COLO668 (cell line): ENCODE results near the gene NYAP1.
"Not testable (repeated sequence)": the region's sequence is repeated elsewhere in the genome, so short reads cannot be mapped to it uniquely, and the experiment has no call there.

Experiments used
- DNase-seq: peaks from one replicate; lab custom pipeline; 2025; ENCODE audit not compliant: unreplicated experiment; lab: John Stamatoyannopoulos, UW

NYAP1 gene

DNA sequence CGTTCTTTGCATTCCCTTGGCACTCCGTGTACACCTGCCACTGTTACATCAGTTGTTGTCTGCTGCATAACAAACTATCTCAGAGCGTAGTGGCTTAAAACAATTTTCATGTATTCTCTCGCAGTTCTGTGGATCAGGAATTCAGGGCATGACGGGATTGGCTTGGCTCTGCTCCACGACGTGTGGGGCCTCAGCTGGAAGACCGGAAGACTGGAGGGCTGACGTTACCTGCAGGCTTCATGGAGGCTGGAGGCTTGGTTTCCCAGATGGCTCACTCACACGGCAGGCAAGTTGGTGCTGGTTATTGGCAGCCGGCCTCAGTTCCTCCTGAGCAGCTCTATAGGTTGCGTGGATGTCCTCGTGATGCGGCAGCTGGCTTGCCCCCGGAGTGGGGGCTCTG is 25.5 kb downstream of the NYAP1 start:
- no peak for DNase-seq

GRCh38 chr7:100510437-100511239 is 26.9 kb downstream of the NYAP1 start:
- no peak for DNase-seq

DNA sequence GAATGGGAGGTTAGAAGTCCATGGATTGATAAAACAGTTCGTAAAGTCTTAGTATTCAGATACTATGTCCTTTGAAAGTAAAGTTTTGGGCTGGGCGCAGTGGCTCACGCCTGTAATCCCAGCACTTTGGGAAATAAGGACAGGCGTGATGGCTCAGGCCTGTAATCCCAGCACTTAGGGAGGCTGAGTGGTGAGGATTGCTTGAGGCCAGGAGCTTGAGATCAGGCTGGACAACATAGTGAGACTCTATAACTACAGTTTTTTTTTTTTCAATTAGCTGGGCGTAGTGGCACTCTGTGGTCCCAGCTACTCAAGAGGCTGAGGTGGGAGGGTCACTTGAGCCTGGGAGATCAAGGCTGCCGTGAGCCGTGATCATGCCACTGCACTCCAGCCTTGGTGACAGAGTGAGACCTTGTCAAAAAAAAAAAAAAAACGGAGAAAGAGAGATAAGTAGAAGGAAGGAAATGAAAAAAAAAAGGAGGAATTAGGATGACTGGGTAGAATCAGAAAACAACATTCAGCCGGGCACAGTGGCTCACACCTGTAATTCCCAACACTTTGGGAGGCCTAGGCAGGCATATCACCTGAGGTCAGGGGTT is 29.6 kb downstream of the NYAP1 start:
- no peak for DNase-seq

DNA sequence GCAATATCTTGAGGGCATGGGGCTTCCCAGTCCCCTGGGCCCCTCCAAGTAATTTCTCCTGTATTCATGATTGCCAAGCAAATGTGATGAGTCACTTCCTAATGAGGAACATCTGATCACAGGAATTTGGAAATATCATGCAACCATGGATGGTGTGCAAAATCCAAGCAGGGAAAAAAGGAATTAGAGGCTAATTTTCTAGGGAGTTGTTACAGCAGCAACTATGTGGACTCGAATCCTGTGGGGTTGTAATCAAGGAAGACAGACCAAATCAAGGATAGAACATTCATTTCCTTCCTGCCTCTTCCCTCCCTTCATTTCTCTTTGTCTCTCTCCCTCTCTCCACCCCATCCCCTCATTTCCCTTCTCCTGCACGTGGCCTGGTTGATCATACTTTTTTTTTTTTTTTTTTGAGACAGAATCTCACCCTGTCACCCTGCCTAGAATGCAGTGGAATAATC is 31.4 kb downstream of the NYAP1 start:
- no peak for DNase-seq

DNA sequence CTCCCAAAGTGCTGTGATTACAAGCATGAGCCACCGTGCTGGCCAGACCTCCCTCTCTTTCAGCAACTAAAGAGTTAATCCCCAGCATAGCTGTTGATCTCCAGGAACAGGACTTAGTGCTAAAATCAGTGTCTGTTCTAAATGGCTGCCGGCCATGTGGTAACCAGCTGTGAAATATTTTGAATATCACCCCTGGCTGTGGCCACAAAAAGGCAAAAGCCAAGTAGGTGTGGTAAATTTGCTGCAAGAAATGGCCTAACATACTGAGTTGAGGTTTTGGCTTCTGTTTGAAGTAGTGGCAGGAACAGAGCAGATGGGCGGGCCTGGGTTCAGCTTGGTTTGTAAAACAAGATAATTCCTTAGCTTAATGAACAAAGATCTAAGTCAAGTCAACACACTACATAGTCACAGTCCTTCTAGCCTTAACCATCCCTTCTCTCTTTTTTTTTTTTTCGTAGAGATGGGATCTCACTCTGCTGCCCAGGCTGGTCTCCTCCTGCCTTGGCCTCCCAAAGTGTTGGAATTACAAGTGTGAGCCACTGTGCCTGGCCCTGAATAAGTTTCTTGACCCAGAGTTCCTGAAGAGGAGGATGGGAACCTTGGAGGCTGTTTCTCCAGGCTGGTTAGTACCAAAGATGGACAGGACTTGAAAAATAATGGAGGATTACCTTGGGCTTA is 32.5 kb downstream of the NYAP1 start:
- DNase-seq, result no peak

DNA sequence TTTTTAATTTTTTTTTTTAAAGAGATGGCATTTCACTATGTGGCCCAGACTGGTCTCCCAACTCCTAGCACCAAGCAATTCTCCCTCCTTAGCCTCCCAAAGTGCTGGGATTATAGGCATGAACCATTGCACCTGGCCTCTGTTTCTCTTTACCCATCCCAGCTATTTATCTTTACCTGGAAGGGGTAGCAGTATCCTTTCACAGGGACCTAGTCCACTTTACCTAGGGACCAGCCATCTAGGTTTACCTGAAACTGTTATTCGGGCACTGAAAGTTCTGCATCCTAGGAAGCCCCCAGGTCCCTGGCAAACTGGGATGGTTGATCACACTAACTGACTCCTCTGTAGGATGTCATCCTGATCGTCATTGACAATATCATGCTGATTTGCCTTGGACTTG is 33.6 kb downstream of the NYAP1 start:
- no peak for DNase-seq

- no peak for DNase-seq
Measured at GRCh38 chr7:100519580-100519979, 35.9 kb downstream of the NYAP1 start.

GRCh38 chr7:100520138-100520537 is 36.4 kb downstream of the NYAP1 start:
- no peak for DNase-seq

GRCh38 chr7:100521076-100521475 is 37.3 kb downstream of the NYAP1 start:
- no peak for DNase-seq

- DNase-seq, result not testable (repeated sequence)
Measured at GRCh38 chr7:100521909-100522593, 38.3 kb downstream of the NYAP1 start.

GRCh38 chr7:100523192-100523591 is 39.5 kb downstream of the NYAP1 start:
- not testable (repeated sequence) for DNase-seq

- DNase-seq, result not testable (repeated sequence)
Measured at GRCh38 chr7:100528108-100528866, 44.6 kb downstream of the NYAP1 start.

DNA sequence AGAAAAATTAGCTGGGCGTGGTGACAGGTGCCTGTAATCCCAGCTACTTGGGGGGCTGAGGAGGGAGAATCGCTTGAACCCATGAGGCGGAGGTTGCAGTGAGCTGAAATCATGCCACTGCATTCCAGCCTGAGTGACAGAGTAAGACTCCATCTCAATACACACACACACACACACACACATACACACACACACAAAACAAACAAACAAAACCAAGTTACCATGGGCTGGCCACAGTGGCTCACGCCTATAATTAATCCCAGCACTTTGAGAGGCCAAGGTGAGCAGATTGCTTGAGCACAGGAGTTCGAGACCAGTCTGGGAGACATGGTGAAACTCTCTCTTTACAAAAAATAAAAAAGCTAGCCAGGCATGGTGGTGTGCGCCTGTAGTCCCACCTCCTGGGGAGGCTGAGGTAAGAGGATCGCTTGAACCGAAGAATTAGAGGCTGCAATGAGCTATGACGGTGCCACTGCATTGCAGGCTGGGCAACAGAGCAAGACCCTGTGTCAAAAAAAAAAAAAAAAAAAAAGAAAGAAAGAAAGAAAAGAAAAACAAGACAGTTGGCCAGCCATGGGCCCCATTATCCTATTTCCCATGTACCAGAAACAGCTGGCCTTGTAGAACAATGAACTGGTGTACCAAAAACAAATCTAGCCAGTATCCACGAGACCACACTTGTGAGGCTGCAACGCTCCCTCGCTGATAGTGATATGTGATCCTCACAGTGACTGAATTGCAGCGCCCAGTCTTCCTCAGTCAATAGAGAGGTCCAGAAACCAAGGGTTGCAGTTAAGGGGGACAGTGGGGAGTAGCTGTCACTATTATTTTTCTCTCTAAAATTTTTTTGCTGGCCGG is 48.7 kb downstream of the NYAP1 start:
- DNase-seq, result no peak

- not testable (repeated sequence) for DNase-seq
Measured at GRCh38 chr7:100535982-100536381, 52.3 kb downstream of the NYAP1 start.

DNA sequence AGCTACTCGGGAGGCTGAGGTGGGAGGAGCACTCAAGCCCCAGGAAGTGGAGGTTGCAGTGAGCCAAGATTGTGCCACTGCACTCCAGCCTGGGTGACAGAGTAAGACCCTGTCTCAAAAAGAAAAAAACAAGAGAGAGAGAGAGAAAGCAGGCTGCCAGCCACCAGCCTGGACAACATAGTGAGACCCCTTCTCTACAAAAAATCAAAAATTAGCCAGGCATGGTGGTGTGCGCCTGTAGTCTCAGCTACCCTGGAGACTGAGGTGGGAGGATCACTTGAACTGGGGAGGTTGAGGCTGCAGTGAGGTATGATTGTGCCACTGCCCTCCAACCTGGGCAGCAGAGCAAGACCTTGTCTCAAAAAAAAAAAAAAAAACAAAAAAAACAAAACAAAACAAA is 53.0 kb downstream of the NYAP1 start:
- not testable (repeated sequence) for DNase-seq

GRCh38 chr7:100538348-100538653 is 54.6 kb downstream of the NYAP1 start:
- DNase-seq, result no peak

DNA sequence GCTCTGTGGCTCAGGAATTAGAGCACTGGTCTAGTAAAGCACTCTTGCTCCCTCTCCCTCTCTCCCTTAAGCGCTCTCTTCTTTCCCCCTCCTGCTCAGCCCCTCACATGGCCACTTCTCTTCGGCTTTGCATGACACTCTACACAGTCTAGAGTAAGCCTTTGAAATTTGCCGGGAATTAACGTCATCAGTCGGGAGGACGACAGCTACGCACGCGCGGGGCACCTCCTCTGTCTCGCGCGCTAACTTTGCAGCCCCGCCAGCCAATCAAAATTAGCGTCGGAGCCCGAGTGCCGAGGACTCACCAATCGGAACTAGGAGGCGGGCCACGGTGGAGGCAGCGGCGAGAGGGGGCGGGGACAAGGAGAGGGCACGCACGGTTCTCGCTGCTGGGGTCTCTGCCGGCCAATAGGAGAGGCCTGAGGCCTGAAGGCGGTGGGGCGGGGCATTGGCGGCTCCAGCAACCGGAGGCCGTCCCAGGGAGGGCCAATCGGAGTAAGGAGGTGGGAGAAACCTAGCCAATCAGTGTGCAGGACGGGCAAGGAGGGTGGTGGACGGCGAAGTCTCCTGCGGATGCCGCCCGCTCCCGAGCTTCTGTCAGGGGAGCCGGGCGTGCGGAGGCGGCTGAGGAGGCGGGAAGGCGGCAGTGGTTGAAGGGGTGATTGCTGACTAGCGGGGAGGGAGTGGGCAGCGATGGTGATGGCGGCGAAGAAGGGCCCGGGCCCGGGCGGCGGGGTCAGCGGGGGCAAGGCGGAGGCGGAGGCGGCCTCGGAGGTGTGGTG is 55.1 kb downstream of the NYAP1 start, which contains the start of gene AGFG2:
Gene AGFG2 (plus strand): TSS at position 550 of the 782 bp plus-strand sequence. CDS start 144 bp downstream, at position 694.
- DNase-seq, result peak; percentile 99

DNA sequence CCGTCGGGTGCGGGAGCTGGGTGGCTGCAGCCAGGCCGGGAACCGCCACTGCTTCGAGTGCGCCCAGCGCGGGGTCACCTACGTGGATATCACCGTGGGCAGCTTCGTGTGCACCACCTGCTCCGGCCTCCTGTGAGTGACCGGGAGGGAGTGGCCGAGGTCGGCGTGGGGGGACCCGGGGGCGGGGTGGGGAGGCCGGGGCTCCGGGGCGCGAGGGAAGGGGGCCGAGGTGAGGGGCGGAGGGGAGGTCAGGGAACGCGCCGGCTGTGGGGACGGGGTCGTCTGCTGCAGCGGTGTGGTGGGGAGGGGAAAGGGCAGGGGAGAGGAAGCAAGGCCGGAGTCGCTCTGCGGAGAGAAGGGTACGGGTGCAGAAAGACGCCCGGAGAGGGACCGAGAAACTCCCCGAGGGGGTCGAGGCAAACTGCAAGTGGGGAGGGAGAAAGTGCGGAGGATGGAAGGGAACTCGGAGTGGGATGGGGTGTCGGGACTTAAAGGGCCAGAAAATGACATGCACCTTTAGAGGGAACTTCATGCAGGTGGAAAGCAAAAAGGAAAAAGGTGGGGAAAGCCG is 55.8 kb downstream of the NYAP1 start:
- DNase-seq, result peak; percentile 52
